Astrocyte (in vitro differentiated cells and primary cell): Measurements from ENCODE around the gene DCAF6.

Experiments used
- CTCF ChIP-seq: IDR thresholded peaks from 2 replicates; pipeline ENCODE4 v1.5.1; 2011; ENCODE audit warnings: low read depth, mild to moderate bottlenecking, inconsistent platforms, low read length, moderate library complexity; ENCODE audit not compliant: insufficient read depth
- EZH2 ChIP-seq: IDR thresholded peaks from 2 replicates; pipeline ENCODE4 v1.6.1; 2012; ENCODE audit warnings: mild to moderate bottlenecking, low read length, inconsistent platforms; ENCODE audit not compliant: insufficient read depth

GRCh38 chr1:167910530-167910929 is 26.0 kb upstream of the DCAF6 start:
- TF ChIP-seq CTCF (no peak), EZH2 (no peak)
